ENCODE measurements around the gene FTHL17. TPM values are rescaled to one million over a fixed set of nuclear protein-coding genes. Genes with fewer than 3 reads are reported as not detected.

FTHL17 gene
- polyA plus RNA-seq, 2 of the 4 experiments (the other 2 are of a cell fraction) = not detected

- CTCF ChIA-PET = no interaction called here
These were observed 20.6 kb upstream of the FTHL17 start for GRCh38 chrX:31092476-31092875.

GRCh38 chrX:31091819-31092218 is 20.0 kb upstream of the FTHL17 start:
- H3K4me3 ChIP-seq = no peak overlapping the region
- ChIA-PET CTCF (no interaction called here), POLR2A (no interaction called here)
- no peak overlapping the region for H3K4me2 ChIP-seq
- FAIRE-seq (no peak), DNase-seq (ENCODE audit: low read depth in 1 of 2, low spot score in 1 of 2) (no peak), ATAC-seq (no peak)
- 0% methylated on average over 1 of the region's 1 CpG for WGBS (ENCODE audit: missing lambda C conversion rate)
- H3K27ac ChIP-seq = no peak overlapping the region
- H3K9me3 ChIP-seq = no peaks in the 10 kb centered on the region
- TF ChIP-seq MAZ (IDR thresholded peaks at IDR 0.05; ENCODE audit: borderline replicate concordance, low read depth, low read length) (no peak), MAFK (IDR thresholded peaks at IDR 0.05; ENCODE audit: partially characterized antibody) (no peak), ESRRA (IDR thresholded peaks at IDR 0.05; ENCODE audit: borderline replicate concordance, low read length) (no peak), SREBF2 (IDR thresholded peaks at IDR 0.05) (no peak), RNF2 (IDR thresholded peaks at IDR 0.05; ENCODE audit: borderline replicate concordance, low read depth) (no peak), JUN (IDR thresholded peaks at IDR 0.05) (no peak), ZC3H11A (IDR thresholded peaks at IDR 0.05) (no peak), CHD2 (IDR thresholded peaks at IDR 0.05; ENCODE audit: low read length, partially characterized antibody) (no peak), EHF (CRISPR knock-in tag; IDR thresholded peaks at IDR 0.05) (no peak), CBX8 (IDR thresholded peaks at IDR 0.05) (no peak), SMC3 (IDR thresholded peaks at IDR 0.05) (no peak), FOSB (CRISPR knock-in tag; IDR thresholded peaks at IDR 0.05) (no peak), CEBPB (IDR thresholded peaks at IDR 0.05) (no peak), KDM1A (IDR thresholded peaks at IDR 0.05; ENCODE audit: low read depth) (no peak), ZNF302 (CRISPR knock-in tag; IDR thresholded peaks at IDR 0.05) (no peak)
- H3K4me1 ChIP-seq = no peaks in the 10 kb centered on the region

More at GRCh38 chrX:31092476-31092875, 20.6 kb upstream of the FTHL17 start:
- H3K4me1 ChIP-seq = no peaks in the 10 kb centered on the region
- DNase-seq (ENCODE audit: low read depth in 1 of 2, low spot score in 1 of 2) (no peak), FAIRE-seq (no peak), ATAC-seq (no peak)
- no peak overlapping the region for H3K27ac ChIP-seq
- H3K4me2 ChIP-seq = no peak overlapping the region
- H3K9me3 ChIP-seq = no peaks in the 10 kb centered on the region
- H3K4me3 ChIP-seq = no peak overlapping the region
- TF ChIP-seq POLR2A (IDR thresholded peaks at IDR 0.05; ENCODE audit: low read length) (no peak), HOXB13 (CRISPR knock-in tag; IDR thresholded peaks at IDR 0.05; ENCODE audit: low read depth) (no peak), ZSCAN20 (CRISPR knock-in tag; IDR thresholded peaks at IDR 0.05) (no peak), RFX5 (IDR thresholded peaks at IDR 0.05) (no peak)
- POLR2A ChIA-PET = no interaction called here
- 0% methylated on average over 3 of the region's 3 CpGs for WGBS (ENCODE audit: missing lambda C conversion rate)

- no peaks in the 10 kb centered on the region for H3K9me3 ChIP-seq
- H3K4me3 ChIP-seq = no peak overlapping the region
- ChIA-PET CTCF (no interaction called here), POLR2A (no interaction called here)
- FAIRE-seq (no peak), ATAC-seq (no peak), DNase-seq (ENCODE audit: low read depth in 1 of 2, low spot score in 1 of 2) (no peak)
- H3K27ac ChIP-seq = no peak overlapping the region
- WGBS (ENCODE audit: missing lambda C conversion rate) = 0% methylated on average over 2 of the region's 2 CpGs
- TF ChIP-seq PBX3 (IDR thresholded peaks at IDR 0.05) (no peak), HEYL (CRISPR knock-in tag; IDR thresholded peaks at IDR 0.05) (no peak)
- no peak overlapping the region for H3K4me2 ChIP-seq
- no peaks in the 10 kb centered on the region for H3K4me1 ChIP-seq
These were observed 2.7 kb upstream of the FTHL17 start for GRCh38 chrX:31074522-31074921.

GRCh38 chrX:31071262-31071661 is 579 bp downstream of the FTHL17 start:
- FAIRE-seq (no peak), DNase-seq (ENCODE audit: low read depth in 1 of 2, low spot score in 1 of 2) (no peak), ATAC-seq (no peak)
- no peak overlapping the region for H3K4me3 ChIP-seq
- H3K4me2 ChIP-seq = no peak overlapping the region
- TF ChIP-seq HOXB5 (CRISPR knock-in tag; IDR thresholded peaks at IDR 0.05) = no peak
- no peak for TF ChIP-seq MAZ (IDR thresholded peaks at IDR 0.05; ENCODE audit: borderline replicate concordance, low read depth, low read length)
- TF ChIP-seq BHLHE40 (IDR thresholded peaks at IDR 0.05; ENCODE audit: low read depth, low read length) = no peak
- no peak for TF ChIP-seq CHD4 (IDR thresholded peaks at IDR 0.05; ENCODE audit: borderline replicate concordance)
- TF ChIP-seq ESRRA (IDR thresholded peaks at IDR 0.05; ENCODE audit: borderline replicate concordance, low read length) = no peak
- no peak for TF ChIP-seq CBX8 (IDR thresholded peaks at IDR 0.05)
- no peak for TF ChIP-seq E2F6 (IDR thresholded peaks at IDR 0.05; ENCODE audit: borderline replicate concordance, low read depth)
- no peak for TF ChIP-seq NR3C1 (IDR thresholded peaks at IDR 0.05)
- TF ChIP-seq TP53 (CRISPR knock-in tag; IDR thresholded peaks at IDR 0.05) = no peak
- no peak for TF ChIP-seq FOSL2 (IDR thresholded peaks at IDR 0.05)
- TF ChIP-seq FOSL2 (CRISPR knock-in tag; IDR thresholded peaks at IDR 0.05) = no peak
- no peak for TF ChIP-seq NFE2L2 (conservative IDR thresholded peaks at IDR 0.05; ENCODE audit: low read length)
- TF ChIP-seq GATA3 (IDR thresholded peaks at IDR 0.05; ENCODE audit: borderline replicate concordance) = no peak
- TF ChIP-seq MAX (IDR thresholded peaks at IDR 0.05) = no peak
- no peak for TF ChIP-seq EP300 (IDR thresholded peaks at IDR 0.05)
- TF ChIP-seq CTCF (IDR thresholded peaks at IDR 0.05) = no peak
- TF ChIP-seq JUN (IDR thresholded peaks at IDR 0.05) = no peak
- TF ChIP-seq RCOR1 (IDR thresholded peaks at IDR 0.05; ENCODE audit: low read depth, low read length) = no peak
- no peaks in the 10 kb centered on the region for H3K4me1 ChIP-seq
- WGBS (ENCODE audit: missing lambda C conversion rate) = 3% methylated on average over 4 of the region's 18 CpGs
- no peaks in the 10 kb centered on the region for H3K9me3 ChIP-seq
- ChIA-PET CTCF (no interaction called here), POLR2A (no interaction called here)
- no peak overlapping the region for H3K27ac ChIP-seq
